K562 (cell line): Measurements from ENCODE around the gene CDC42EP3. TPM values are rescaled to one million over a fixed set of nuclear protein-coding genes. Genes with fewer than 3 reads are reported as not detected.

Experiments
- BRD4 ChIP-seq: fragments of 200-600 bp; sonication (generic); IDR thresholded peaks from 2 replicates; pipeline ENCODE4 v1.6.1; 2017; ENCODE audit warnings: inconsistent platforms
- CREB1 ChIP-seq, 2 experiments: sonication (generic) in 1 of 2; formaldehyde crosslinking in 1 of 2; IDR thresholded peaks; 2 replicates each; pipeline versions ENCODE4 v1.6.1 to v1.8.0; 2012 to 2022; ENCODE audit warnings: inconsistent platforms in 1 of 2, mild to moderate bottlenecking in 1 of 2, missing genetic modification reagents in 1 of 2, moderate library complexity in 1 of 2
- KDM5B ChIP-seq: fragments of 200-600 bp; sonication (generic); IDR thresholded peaks from 2 replicates; pipeline ENCODE4 v1.6.1; 2012; ENCODE audit warnings: low read depth, mild to moderate bottlenecking, moderate library complexity, low read length, control low read depth, inconsistent platforms; ENCODE audit not compliant: insufficient replicate concordance
- RBM25 ChIP-seq: fragments of 200-400 bp; formaldehyde crosslinking; IDR thresholded peaks from 2 replicates; pipeline ENCODE4 v1.6.1; 2018; ENCODE audit warnings: low read length, low read depth, moderate library complexity; ENCODE audit not compliant: severe bottlenecking
- RUNX1 ChIP-seq: sonication (generic); IDR thresholded peaks from 2 replicates; pipeline ENCODE4 v1.6.1; 2016; ENCODE audit warnings: antibody characterized with exemption, low read depth
- ZNF311 ChIP-seq: fragments of 250-450 bp; sonication (Bioruptor Pico); IDR thresholded peaks from 2 replicates; pipeline ENCODE4 v1.4.0; 2020; ENCODE audit warnings: mild to moderate bottlenecking, moderate library complexity
- polyA plus RNA-seq, 8 experiments: library from polyadenylated mRNA; depleted of rRNA in 4 of 8; stranded (reverse) in 5 of 8; unstranded in 3 of 8; fragments of >200 nt; fragmentation: Nextera tagmentation in 2 of 8; fragmentation: Illumina TruSeq in 1 of 8; extraction: Ambion mirVana in 2 of 8; extraction: Trizol in 1 of 8; gene quantifications; 2 replicates each; pipeline versions ENCODE4 v1.2.1 to v1.2.3, GENCODE V29; 2011 to 2014; ENCODE audit warnings: inconsistent platforms in 1 of 8, missing spikeins in 1 of 8
- total RNA-seq, 7 experiments: library from RNA; depleted of rRNA in 6 of 7; stranded (reverse); fragments of >200 nt in 6 of 7; fragmentation: Illumina TruSeq in 2 of 7; extraction: Trizol in 2 of 7; gene quantifications; 2 replicates each; pipeline versions ENCODE4 v1.2.1 to v1.2.3, GENCODE V29; 2011 to 2021; ENCODE audit warnings: low replicate concordance in 1 of 7
- TF ChIP-seq, protein P1 (sequence below): fragments of 250-450 bp; sonication (Bioruptor Pico); IDR thresholded peaks from 2 replicates; pipeline ENCODE4 v1.8.0; 2021; ENCODE audit warnings: moderate library complexity, mild to moderate bottlenecking, inconsistent platforms
- TF ChIP-seq, protein P2 (sequence below): fragments of 450-650 bp; formaldehyde crosslinking; IDR thresholded peaks from 2 replicates; pipeline ENCODE4 v1.4.0; 2022; ENCODE audit warnings: mild to moderate bottlenecking, moderate library complexity
- TF ChIP-seq, protein P3 (sequence below): fragments of 250-450 bp; sonication (Bioruptor Pico); IDR thresholded peaks from 2 replicates; pipeline ENCODE4 v1.5.1; 2021; ENCODE audit warnings: mild to moderate bottlenecking

CDC42EP3 gene
- total and polyA plus RNA-seq, 9 of the 15 experiments (the other 6 are each of a cell fraction or from before 2014, with no cell fraction given), result 0.72 to 6.4 (median 2.0) TPM

DNA sequence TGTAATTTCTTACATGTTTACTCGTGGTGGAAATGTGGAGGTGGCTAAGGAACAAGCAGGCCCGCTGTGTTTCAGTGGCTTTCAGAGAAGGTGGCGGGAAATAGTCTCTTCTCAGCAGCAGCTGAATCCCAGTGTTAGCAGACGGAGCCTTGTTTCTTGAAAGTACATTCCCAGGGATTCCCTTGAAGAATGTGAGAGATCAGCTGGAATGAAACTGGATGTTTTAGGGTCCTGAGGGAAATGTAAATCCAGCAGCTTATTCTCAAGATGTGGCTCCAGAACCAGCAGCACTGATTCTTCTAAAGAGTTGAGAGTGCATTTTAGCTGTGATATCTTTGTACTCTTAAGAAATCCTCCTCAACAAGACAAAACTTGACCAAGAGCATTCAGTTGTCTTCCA, 59.1 kb downstream of the CDC42EP3 start (continued):
- TF ChIP-seq, protein P1, sequence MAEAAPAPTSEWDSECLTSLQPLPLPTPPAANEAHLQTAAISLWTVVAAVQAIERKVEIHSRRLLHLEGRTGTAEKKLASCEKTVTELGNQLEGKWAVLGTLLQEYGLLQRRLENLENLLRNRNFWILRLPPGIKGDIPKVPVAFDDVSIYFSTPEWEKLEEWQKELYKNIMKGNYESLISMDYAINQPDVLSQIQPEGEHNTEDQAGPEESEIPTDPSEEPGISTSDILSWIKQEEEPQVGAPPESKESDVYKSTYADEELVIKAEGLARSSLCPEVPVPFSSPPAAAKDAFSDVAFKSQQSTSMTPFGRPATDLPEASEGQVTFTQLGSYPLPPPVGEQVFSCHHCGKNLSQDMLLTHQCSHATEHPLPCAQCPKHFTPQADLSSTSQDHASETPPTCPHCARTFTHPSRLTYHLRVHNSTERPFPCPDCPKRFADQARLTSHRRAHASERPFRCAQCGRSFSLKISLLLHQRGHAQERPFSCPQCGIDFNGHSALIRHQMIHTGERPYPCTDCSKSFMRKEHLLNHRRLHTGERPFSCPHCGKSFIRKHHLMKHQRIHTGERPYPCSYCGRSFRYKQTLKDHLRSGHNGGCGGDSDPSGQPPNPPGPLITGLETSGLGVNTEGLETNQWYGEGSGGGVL (CRISPR knock-in tag), result no peak
- TF ChIP-seq ZNF311 (CRISPR knock-in tag), result no peak
- TF ChIP-seq, protein P2, sequence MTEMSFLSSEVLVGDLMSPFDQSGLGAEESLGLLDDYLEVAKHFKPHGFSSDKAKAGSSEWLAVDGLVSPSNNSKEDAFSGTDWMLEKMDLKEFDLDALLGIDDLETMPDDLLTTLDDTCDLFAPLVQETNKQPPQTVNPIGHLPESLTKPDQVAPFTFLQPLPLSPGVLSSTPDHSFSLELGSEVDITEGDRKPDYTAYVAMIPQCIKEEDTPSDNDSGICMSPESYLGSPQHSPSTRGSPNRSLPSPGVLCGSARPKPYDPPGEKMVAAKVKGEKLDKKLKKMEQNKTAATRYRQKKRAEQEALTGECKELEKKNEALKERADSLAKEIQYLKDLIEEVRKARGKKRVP (CRISPR knock-in tag), result no peak
- TF ChIP-seq, protein P3, sequence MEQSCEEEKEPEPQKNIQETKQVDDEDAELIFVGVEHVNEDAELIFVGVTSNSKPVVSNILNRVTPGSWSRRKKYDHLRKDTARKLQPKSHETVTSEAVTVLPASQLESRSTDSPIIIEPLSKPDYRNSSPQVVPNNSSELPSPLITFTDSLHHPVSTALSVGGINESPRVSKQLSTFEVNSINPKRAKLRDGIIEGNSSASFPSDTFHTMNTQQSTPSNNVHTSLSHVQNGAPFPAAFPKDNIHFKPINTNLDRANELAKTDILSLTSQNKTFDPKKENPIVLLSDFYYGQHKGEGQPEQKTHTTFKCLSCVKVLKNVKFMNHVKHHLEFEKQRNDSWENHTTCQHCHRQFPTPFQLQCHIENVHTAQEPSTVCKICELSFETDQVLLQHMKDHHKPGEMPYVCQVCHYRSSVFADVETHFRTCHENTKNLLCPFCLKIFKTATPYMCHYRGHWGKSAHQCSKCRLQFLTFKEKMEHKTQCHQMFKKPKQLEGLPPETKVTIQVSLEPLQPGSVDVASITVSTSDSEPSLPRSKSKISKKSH (CRISPR knock-in tag), result no peak
- TF ChIP-seq RBM25, result no peak
- TF ChIP-seq RUNX1, result no peak
- TF ChIP-seq CREB1 (IDR thresholded peaks at IDR 0.05), result no peak
- no peak for TF ChIP-seq CREB1 (CRISPR knock-in tag; IDR thresholded peaks at IDR 0.05)
- no peak for TF ChIP-seq KDM5B
- no peak for TF ChIP-seq BRD4
